Osteoblast (primary cell): ENCODE measurements around the gene FAT2. TPM values are rescaled to one million over a fixed set of nuclear protein-coding genes. Genes with fewer than 3 reads are reported as not detected.

Source experiments
- DNase-seq: peaks from one replicate; pipeline ENCODE4 v3.0.0; 2011; ENCODE audit warnings: low spot score, mixed read lengths; ENCODE audit not compliant: insufficient read length; ENCODE audit errors: missing footprints
- H2AFZ ChIP-seq: 2 replicates; pipeline ENCODE4 v1.6.0; 2011; ENCODE audit warnings: mild to moderate bottlenecking, low read length
- H3K27ac ChIP-seq: 2 replicates; pipeline ENCODE4 v1.5.1; 2011; ENCODE audit warnings: mild to moderate bottlenecking, low read depth, low read length, moderate library complexity
- H3K27me3 ChIP-seq: 2 replicates; pipeline ENCODE4 v1.6.0; 2012; ENCODE audit warnings: mild to moderate bottlenecking, control low read depth, inconsistent platforms, low read length, moderate library complexity; ENCODE audit not compliant: insufficient read depth
- H3K36me3 ChIP-seq: 2 replicates; pipeline ENCODE4 v1.5.1; 2011; ENCODE audit warnings: mild to moderate bottlenecking, low read length, control low read depth, moderate library complexity; ENCODE audit not compliant: insufficient read depth
- H3K4me1 ChIP-seq: 2 replicates; pipeline ENCODE4 v1.5.1; 2011; ENCODE audit warnings: mild to moderate bottlenecking, low read length, control low read depth, moderate library complexity; ENCODE audit not compliant: insufficient read depth
- H3K4me2 ChIP-seq: 2 replicates; pipeline ENCODE4 v1.6.0; 2011; ENCODE audit warnings: mild to moderate bottlenecking, low read length; ENCODE audit not compliant: insufficient read depth
- H3K4me3 ChIP-seq: fragments of 200-600 bp; sonication (generic); 3 replicates; pipeline ENCODE4 v1.5.1; 2012; ENCODE audit warnings: mild to moderate bottlenecking, low read length, inconsistent platforms; ENCODE audit not compliant: insufficient read depth
- H3K79me2 ChIP-seq: 2 replicates; pipeline ENCODE4 v1.6.0; 2012; ENCODE audit warnings: mild to moderate bottlenecking, low read length, control low read depth, inconsistent platforms; ENCODE audit not compliant: insufficient read depth
- H3K9me3 ChIP-seq: 2 replicates; pipeline ENCODE4 v1.5.1; 2011; ENCODE audit warnings: low read depth, low read length, control low read depth
- H4K20me1 ChIP-seq: 2 replicates; pipeline ENCODE4 v1.6.0; 2012; ENCODE audit warnings: mild to moderate bottlenecking, low read length, control low read depth; ENCODE audit not compliant: insufficient read depth
- total RNA-seq: library from RNA; depleted of rRNA; stranded (reverse); fragments of >200 nt; gene quantifications from 2 replicates; pipeline ENCODE4 v1.2.3, GENCODE V29; 2012
- TF ChIP-seq, protein P1 (sequence below): IDR thresholded peaks from 2 replicates; pipeline ENCODE4 v1.5.1; 2011; ENCODE audit warnings: mild to moderate bottlenecking, low read depth, low read length, moderate library complexity; ENCODE audit errors: extremely low read depth

Gene FAT2
- total RNA-seq, 1 donor, result 0.36 TPM

- Histone ChIP-seq H3K79me2 (no peaks in the 10 kb centered on the region), H4K20me1 (no peaks in the 10 kb centered on the region), H3K9me3 (no peaks in the 10 kb centered on the region), H3K4me2 (no peak overlapping the region), H3K36me3 (no peaks in the 10 kb centered on the region), H3K4me1 (no peaks in the 10 kb centered on the region), H3K4me3 (no peak overlapping the region), H2AFZ (no peak overlapping the region), H3K27ac (no peak overlapping the region), H3K27me3 (peaks cover 32% of the 10 kb centered on the region)
- TF ChIP-seq, protein P1, sequence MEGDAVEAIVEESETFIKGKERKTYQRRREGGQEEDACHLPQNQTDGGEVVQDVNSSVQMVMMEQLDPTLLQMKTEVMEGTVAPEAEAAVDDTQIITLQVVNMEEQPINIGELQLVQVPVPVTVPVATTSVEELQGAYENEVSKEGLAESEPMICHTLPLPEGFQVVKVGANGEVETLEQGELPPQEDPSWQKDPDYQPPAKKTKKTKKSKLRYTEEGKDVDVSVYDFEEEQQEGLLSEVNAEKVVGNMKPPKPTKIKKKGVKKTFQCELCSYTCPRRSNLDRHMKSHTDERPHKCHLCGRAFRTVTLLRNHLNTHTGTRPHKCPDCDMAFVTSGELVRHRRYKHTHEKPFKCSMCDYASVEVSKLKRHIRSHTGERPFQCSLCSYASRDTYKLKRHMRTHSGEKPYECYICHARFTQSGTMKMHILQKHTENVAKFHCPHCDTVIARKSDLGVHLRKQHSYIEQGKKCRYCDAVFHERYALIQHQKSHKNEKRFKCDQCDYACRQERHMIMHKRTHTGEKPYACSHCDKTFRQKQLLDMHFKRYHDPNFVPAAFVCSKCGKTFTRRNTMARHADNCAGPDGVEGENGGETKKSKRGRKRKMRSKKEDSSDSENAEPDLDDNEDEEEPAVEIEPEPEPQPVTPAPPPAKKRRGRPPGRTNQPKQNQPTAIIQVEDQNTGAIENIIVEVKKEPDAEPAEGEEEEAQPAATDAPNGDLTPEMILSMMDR, result no peak
- DNase-seq, result no peak
Measured at GRCh38 chr5:151605559-151605958, 14.4 kb upstream of the FAT2 start.

- H3K4me1 ChIP-seq, result no peaks in the 10 kb centered on the region
- no peaks in the 10 kb centered on the region for H3K36me3 ChIP-seq
- DNase-seq, result no peak
- no peak overlapping the region for H3K4me3 ChIP-seq
- TF ChIP-seq, protein P1, result no peak
- H4K20me1 ChIP-seq, result no peaks in the 10 kb centered on the region
- peaks cover 28% of the 10 kb centered on the region for H3K27me3 ChIP-seq
- no peak overlapping the region for H3K4me2 ChIP-seq
- H3K79me2 ChIP-seq, result no peaks in the 10 kb centered on the region
- H3K27ac ChIP-seq, result no peak overlapping the region
- no peak overlapping the region for H2AFZ ChIP-seq
- H3K9me3 ChIP-seq, result no peaks in the 10 kb centered on the region
Measured at GRCh38 chr5:151602806-151603205, 11.7 kb upstream of the FAT2 start.

DNA sequence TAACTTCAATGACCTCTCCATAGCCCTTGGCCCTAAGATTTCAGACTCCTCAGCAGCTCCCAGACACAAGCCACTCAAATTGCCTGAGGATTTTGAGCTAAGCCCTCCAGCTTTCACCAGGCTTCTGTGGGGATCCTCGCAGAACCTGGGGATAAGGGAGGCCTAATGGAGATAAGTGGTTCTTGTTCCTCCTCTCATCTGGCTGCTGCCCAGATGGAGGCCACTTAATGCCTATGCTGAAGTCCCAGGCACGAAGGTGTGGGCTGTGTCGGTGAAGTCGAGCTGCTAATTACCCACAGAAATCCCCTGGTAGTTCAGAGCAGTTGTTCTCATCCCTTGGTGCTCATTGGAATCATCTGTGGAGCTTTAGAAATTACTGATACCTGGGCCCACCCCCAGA, 10.3 kb upstream of the FAT2 start:
- Histone ChIP-seq H3K36me3 (no peaks in the 10 kb centered on the region), H3K4me2 (no peak overlapping the region), H2AFZ (no peak overlapping the region), H3K4me3 (no peak overlapping the region), H3K9me3 (no peaks in the 10 kb centered on the region), H3K79me2 (no peaks in the 10 kb centered on the region), H3K27me3 (peaks cover 20% of the 10 kb centered on the region), H3K27ac (no peak overlapping the region), H4K20me1 (no peaks in the 10 kb centered on the region), H3K4me1 (no peaks in the 10 kb centered on the region)
- TF ChIP-seq, protein P1, result no peak
- DNase-seq, result no peak

- no peaks in the 10 kb centered on the region for H3K4me1 ChIP-seq
- H3K27me3 ChIP-seq, result peaks cover 10% of the 10 kb centered on the region
- TF ChIP-seq, protein P1, result no peak
- H3K27ac ChIP-seq, result no peak overlapping the region
- no peaks in the 10 kb centered on the region for H3K79me2 ChIP-seq
- H4K20me1 ChIP-seq, result no peaks in the 10 kb centered on the region
- H3K4me2 ChIP-seq, result no peak overlapping the region
- H3K36me3 ChIP-seq, result no peaks in the 10 kb centered on the region
- DNase-seq, result no peak
- H3K4me3 ChIP-seq, result no peak overlapping the region
- H3K9me3 ChIP-seq, result no peaks in the 10 kb centered on the region
- no peak overlapping the region for H2AFZ ChIP-seq
Measured at GRCh38 chr5:151600069-151600665, 9.0 kb upstream of the FAT2 start.
